ENCODE data around the gene PRSS33. TPM values are rescaled to one million over a fixed set of nuclear protein-coding genes. Genes with fewer than 3 reads are reported as not detected.

The PRSS33 gene
- total RNA-seq, 3 donors from 2014 or later = 0.13 to 0.32 TPM; not detected in 1

DNA sequence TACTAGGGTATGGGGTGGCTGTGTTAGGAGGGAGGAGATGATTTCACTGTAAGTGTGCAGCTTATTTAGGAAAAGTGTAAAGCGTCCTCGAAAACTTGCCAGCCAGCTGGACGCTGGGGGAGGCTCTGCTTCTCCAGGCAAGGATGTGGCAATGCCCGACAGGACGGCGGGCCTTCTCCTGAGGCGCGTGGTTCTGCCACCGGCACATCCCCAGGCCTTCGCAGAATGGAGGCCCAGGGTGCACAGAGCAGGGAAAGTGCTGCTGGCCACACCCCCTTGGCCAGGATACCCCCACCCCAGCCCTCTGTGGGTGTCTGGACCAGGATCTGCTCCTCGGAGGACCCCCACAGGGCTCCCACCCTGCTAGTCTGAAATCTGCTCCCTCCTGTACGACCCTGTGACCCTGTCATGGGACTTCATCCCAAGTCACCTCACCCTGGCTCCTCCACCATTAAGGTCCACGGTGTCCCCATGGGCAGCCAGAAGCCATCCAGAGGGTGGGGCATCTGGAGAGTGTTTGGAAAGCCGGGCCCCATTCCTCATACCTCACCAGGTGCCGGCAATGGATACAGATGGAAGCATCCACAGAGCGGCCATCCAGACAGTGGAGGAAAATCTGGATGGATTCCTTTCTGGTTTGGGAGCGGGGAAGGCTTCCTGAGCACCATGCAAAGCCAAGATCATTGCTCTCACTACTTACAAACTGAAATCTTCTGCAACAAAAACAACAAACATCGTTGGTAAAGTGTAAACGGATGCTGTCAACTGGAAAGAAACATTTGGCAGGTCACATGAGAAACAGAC lies 44.2 kb downstream of the PRSS33 start:
- Mint-ChIP-seq H3K4me1 (ENCODE audit: low read depth) (no peaks in the 10 kb centered on the region), H3K4me3 (no peak overlapping the region), H3K27me3 (ENCODE audit: low read depth) (peaks cover 2% of the 10 kb centered on the region), H3K9me3 (no peaks in the 10 kb centered on the region), H3K36me3 (ENCODE audit: insufficient read depth) (no peaks in the 10 kb centered on the region)
- DNase-seq (no peak), ATAC-seq (no peak)

DNA sequence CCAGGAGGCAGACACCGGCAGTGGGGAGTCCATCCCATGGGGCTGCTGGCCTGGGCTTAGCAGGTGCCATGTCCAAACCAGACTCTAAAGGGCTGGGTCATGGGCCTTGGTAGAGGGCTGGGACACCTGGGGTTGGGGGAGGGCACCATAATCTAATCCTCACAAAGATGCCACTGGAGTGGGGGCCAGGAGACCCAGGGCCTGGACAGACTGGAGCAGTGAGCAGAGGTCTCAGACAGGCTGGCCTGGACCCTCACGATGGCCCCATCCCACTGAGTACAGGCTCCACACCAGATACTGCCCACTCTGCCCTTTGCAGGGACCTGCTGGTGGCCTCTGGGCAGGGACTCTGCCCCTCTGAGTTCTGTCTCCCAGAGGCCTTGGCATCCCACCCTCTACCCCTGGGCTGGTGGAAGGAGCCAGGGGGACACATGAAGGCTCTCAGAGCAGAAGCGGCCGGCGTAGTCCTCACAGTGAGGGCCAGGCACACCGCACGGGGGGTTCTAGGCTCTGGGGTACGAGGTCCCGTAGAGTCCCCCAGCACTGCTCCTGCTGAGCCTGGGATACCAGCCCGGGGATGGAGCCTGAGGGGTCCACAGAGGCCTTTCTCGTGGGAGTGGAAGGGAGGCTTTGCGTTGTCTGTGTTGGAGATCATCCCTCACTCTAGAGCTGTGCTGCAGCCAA lies 44.9 kb downstream of the PRSS33 start:
- Mint-ChIP-seq H3K36me3 (ENCODE audit: insufficient read depth) (no peaks in the 10 kb centered on the region), H3K4me1 (ENCODE audit: low read depth) (no peaks in the 10 kb centered on the region), H3K27me3 (ENCODE audit: low read depth) (peaks cover 2% of the 10 kb centered on the region), H3K9me3 (no peaks in the 10 kb centered on the region), H3K4me3 (no peak overlapping the region)
- ATAC-seq (no peak), DNase-seq (no peak)

DNA sequence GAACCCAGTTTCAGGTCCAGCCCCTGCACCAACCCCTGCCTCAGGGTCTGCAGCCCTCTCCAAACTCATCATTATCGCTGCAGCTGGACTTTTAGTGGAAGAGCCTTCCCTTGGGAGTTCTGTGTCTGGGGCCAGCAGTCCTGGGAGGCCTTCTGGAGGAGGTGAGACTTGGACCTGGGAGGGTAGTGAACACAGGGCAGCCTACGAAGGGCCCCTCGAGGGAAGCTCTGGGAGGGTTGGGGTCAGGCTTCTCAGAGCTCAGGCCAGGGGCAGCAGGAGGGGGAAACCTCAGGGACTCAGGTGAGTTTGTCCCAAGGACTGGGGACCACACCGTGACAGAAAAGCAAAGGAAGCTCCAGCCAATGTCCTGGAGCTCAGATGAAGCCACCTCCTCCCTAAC lies 46.2 kb downstream of the PRSS33 start:
- DNase-seq = no peak
- Mint-ChIP-seq H3K36me3 (ENCODE audit: insufficient read depth) (no peaks in the 10 kb centered on the region), H3K27me3 (ENCODE audit: low read depth) (peaks cover 3% of the 10 kb centered on the region), H3K4me3 (no peak overlapping the region), H3K9me3 (no peaks in the 10 kb centered on the region), H3K4me1 (ENCODE audit: low read depth) (no peaks in the 10 kb centered on the region)
- ATAC-seq = no peak

DNA sequence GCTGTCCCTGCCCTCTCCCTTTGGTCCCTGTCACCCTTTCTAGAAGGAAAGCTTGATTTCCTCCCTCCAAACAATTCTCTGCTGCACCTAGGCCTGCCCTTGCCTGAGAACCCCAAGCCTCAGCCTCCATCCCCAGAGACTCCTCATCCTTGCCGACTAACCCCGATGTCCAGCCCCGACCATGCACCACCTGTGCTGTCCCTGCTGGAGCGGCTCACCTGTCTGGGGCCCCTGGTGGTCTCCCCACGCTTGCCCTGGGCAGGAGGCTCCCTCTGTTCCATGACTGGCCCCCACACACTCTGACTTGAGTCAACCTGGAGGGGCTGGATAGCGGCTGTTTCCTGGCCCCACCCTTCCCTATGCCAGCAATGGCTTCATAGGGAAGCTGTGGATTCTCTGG lies 46.9 kb downstream of the PRSS33 start:
- DNase-seq (no peak), ATAC-seq (no peak)
- Mint-ChIP-seq H3K27me3 (ENCODE audit: low read depth) (peaks cover 3% of the 10 kb centered on the region), H3K9me3 (no peaks in the 10 kb centered on the region), H3K4me1 (ENCODE audit: low read depth) (no peaks in the 10 kb centered on the region), H3K4me3 (no peak overlapping the region), H3K36me3 (ENCODE audit: insufficient read depth) (no peaks in the 10 kb centered on the region)

DNA sequence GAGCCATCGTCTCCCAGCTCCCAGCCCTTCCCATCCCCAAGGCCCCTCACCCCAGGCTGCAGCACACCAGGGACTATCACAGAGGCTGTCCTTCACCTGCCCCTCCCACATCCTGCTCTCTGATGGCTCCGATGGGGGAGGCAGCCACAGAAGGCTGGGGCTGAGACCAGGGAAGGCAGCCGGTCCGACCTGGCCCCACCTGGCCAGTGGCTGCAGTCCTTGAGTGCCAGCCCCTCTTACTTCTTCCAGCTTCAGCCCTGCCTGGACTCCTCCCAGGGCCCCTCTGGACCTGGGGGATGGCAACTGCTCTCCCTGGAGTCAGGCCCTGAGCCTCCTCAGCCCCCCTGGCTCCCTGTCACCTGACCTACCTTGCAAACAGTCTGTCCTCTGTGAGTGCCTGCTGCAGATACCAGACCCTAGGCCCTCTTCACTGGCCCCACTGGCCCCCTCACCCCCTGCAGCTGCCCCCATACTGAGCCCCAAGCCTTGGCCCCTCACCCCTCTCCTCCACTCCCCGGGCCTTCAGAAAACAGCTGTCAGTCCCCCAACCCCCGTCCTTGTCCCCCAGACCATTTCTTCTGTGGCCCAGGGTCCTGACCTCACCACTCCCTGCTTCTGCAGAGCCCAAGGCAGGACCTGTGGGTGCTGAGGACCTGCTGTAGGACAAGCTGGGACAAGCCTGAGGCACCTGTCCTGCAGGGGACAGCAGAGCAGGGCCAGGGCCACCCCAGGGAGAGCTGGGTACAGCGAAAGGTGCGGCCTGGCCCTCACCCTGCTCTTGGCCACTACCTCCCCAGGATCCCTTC lies 47.5 kb downstream of the PRSS33 start:
- no peaks in the 10 kb centered on the region for H3K9me3 Mint-ChIP-seq
- no peaks in the 10 kb centered on the region for H3K4me1 Mint-ChIP-seq (ENCODE audit: low read depth)
- no peaks in the 10 kb centered on the region for H3K36me3 Mint-ChIP-seq (ENCODE audit: insufficient read depth)
- no peak overlapping the region for H3K4me3 Mint-ChIP-seq
- ATAC-seq (no peak), DNase-seq (no peak)
- H3K27me3 Mint-ChIP-seq (ENCODE audit: low read depth) = peaks cover 3% of the 10 kb centered on the region

DNA sequence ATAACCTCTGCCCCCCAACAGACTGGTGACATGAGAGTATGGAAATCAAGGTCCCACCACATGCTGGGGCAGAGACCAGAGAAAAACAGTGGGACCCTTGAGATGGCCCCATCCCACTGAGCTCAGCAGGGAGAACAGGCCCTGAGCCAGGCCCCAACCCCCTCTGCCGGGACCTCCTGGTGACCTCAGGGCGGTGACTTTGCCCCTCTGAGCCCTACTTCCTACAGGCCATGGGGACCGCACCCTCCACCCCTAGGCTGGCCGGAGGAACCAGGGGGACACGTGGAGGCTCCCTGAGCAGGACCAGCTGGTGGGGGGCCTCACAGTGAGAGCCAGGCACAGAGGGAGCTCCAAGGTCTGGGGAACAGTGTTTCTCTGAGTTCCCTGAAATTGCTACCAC lies 48.7 kb downstream of the PRSS33 start:
- no peak for ATAC-seq
- Mint-ChIP-seq H3K4me3 (no peak overlapping the region), H3K27me3 (ENCODE audit: low read depth) (peaks cover 3% of the 10 kb centered on the region), H3K36me3 (ENCODE audit: insufficient read depth) (no peaks in the 10 kb centered on the region), H3K4me1 (ENCODE audit: low read depth) (no peaks in the 10 kb centered on the region), H3K9me3 (no peaks in the 10 kb centered on the region)
- DNase-seq = no peak

DNA sequence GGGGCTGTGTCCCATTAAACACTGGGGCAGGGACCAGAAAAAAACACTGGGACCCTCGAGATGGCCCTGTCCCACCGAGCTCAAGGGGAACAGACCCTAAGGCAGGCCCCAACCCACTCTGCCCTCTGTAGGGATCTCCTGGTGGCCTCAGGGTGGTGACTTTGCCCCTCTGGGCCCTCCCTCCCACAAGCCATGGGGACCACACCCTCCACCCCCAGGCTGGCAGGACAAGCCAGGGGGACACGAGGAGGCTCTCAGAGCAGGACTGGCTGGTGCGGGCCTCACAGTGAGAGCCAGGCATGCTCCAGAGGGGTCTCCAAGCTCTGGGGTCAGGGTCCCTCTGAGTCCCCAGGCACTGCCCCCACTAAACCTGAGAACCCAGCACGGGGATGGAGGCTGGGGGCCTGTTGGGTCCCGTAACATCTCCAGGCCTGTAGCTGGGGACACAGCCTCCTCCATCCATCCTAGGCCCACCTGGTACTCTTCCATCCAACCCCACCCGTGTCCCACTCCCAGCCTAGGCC lies 49.4 kb downstream of the PRSS33 start:
- H3K27me3 Mint-ChIP-seq (ENCODE audit: low read depth) = peaks cover 3% of the 10 kb centered on the region
- H3K9me3 Mint-ChIP-seq = no peaks in the 10 kb centered on the region

DNA sequence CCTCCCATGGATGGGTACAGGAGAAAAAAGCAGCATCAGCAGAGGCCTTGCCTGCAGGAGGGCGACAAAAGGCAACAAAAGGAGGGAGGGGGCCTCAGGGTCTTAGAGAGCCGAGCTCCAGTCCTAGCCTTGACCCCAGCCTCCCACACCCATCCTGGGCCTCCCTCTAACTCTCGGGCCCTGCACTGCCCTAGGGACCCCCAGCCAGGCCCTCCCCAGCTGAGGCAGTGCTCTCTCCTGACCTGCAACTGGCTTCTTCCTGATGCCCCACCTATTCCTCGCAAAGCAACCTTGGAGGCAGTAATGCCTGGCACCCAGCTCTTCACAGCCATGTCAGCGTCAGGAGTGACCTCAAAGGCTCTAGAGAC lies 50.1 kb downstream of the PRSS33 start:
- ATAC-seq (no peak), DNase-seq (no peak)
- Mint-ChIP-seq H3K9me3 (no peaks in the 10 kb centered on the region), H3K27me3 (ENCODE audit: low read depth) (peaks cover 3% of the 10 kb centered on the region), H3K4me1 (ENCODE audit: low read depth) (no peaks in the 10 kb centered on the region), H3K36me3 (ENCODE audit: insufficient read depth) (no peaks in the 10 kb centered on the region), H3K4me3 (no peak overlapping the region)

More for the DNA sequence above, 49.4 kb downstream of the PRSS33 start:
- ATAC-seq = no peak
- H3K4me3 Mint-ChIP-seq = no peak overlapping the region
- no peak for DNase-seq
- no peaks in the 10 kb centered on the region for H3K36me3 Mint-ChIP-seq (ENCODE audit: insufficient read depth)
- no peaks in the 10 kb centered on the region for H3K4me1 Mint-ChIP-seq (ENCODE audit: low read depth)

DNA sequence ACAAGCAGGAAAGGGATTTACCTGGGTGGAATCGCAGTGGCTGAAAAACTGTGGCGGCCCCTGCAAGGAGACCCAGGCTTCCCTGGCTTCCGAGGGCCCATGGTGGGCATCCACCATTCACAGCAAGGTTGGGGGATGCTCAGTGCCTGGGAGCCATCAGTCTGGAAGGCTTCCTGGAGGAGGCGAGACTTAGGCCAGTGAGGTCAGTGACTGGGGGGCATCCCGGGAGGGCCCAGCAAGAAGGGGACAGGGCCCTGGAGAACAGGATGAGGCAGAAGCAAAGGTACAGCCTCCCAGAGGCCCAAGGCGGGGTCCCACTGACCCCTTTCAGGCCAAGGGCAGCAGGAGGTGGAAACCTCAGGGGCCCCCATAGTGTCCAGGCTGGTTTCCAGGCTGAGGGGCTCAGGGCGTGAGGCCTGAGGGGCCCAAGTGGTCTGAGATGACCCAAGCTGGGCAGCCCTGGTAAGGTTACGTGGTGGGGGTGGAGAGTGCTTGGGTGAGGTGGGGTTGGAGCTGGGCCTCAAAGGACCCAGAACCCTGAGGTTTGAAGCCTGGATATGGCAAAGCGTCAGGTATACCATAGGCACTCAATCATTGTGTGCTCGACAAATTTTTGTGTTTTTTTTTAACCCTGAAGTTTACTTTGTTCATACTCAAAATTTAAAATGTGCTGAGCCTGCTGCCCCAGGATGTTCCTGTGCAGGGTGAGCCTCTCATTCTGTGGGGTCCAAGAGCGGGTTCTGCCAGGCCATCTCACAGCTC lies 50.7 kb downstream of the PRSS33 start:
- DNase-seq (no peak), ATAC-seq (no peak)
- no peaks in the 10 kb centered on the region for H3K36me3 Mint-ChIP-seq (ENCODE audit: insufficient read depth)
- peaks cover 3% of the 10 kb centered on the region for H3K27me3 Mint-ChIP-seq (ENCODE audit: low read depth)
- H3K4me3 Mint-ChIP-seq = no peak overlapping the region
- H3K9me3 Mint-ChIP-seq = no peaks in the 10 kb centered on the region
- H3K4me1 Mint-ChIP-seq (ENCODE audit: low read depth) = no peaks in the 10 kb centered on the region

DNA sequence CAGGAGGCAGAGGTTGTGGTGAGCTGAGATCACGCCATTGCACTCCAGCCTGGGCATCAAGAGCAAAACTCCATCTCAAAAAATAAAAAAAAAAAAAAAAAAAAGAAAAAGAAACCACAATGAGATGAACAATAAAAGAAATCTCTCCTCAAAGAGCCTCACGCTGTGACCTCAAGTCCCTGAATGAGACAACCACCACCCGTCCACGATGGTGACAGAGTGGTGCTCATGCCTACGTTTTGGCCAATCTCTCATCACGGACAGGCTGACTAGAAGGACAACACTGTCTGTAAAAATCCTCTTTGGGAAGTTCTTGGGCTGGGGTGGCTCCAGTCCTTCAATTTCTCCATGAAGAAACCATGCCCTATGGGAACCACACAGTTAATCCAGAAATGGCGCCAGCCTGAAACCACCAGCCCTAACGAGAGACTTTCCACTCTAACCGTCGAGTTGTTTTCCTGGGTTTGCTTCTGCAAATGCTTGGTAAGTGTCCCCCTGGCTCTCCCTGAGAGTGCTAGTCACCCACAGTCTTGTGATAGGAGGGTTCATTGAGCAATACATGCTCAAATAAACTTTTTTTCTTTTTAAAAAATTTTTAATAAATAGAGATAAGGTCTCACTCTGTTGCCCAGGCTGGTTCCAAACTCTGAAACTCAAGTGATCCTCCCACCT lies 52.4 kb downstream of the PRSS33 start:
- DNase-seq (no peak), ATAC-seq (no peak)
- no peak overlapping the region for H3K4me3 Mint-ChIP-seq
- H3K36me3 Mint-ChIP-seq (ENCODE audit: insufficient read depth) = no peaks in the 10 kb centered on the region
- no peaks in the 10 kb centered on the region for H3K9me3 Mint-ChIP-seq
- peaks cover 1% of the 10 kb centered on the region for H3K27me3 Mint-ChIP-seq (ENCODE audit: low read depth)
- H3K4me1 Mint-ChIP-seq (ENCODE audit: low read depth) = no peaks in the 10 kb centered on the region

Other genes with a start within 250 kb of the PRSS33 start
- 10 to 100 TPM; 47.1 to 55.3 (median 54.3) TPM for gene PDPK1, start 249.5 kb downstream of the PRSS33 start, total RNA-seq
- gene KCTD5, start 105.0 kb downstream of the PRSS33 start, total RNA-seq = 10 to 100 TPM; 38.7 to 56.1 (median 42.0) TPM
- gene PRSS27, start 67.3 kb downstream of the PRSS33 start, total RNA-seq = 1 to 10 TPM in 1 of 3 donors, under 1 TPM in 2; 0.76 to 1.2 (median 0.84) TPM
- gene SRRM2, start 34.9 kb downstream of the PRSS33 start, total RNA-seq = 100 to 1,000 TPM; 537 to 551 (median 548) TPM
- gene ELOB, start 10.3 kb downstream of the PRSS33 start, total RNA-seq = 100 to 1,000 TPM; 223 to 320 (median 298) TPM
- gene PRSS41, start 10.9 kb upstream of the PRSS33 start, total RNA-seq = not detected
- 10 to 100 TPM in 2 of 3 donors, 1 to 10 TPM in 1; 8.9 to 16.1 (median 13.2) TPM for gene PRSS21, start 29.7 kb upstream of the PRSS33 start, total RNA-seq
- gene ZG16B, start 42.7 kb upstream of the PRSS33 start, total RNA-seq = under 1 TPM in 1 of 3 donors, not detected in 2; 0.33 TPM
- under 1 TPM in 1 of 3 donors, not detected in 2; 0.37 TPM for gene PRSS22, start 70.6 kb upstream of the PRSS33 start, total RNA-seq
- gene FLYWCH2, start 95.7 kb upstream of the PRSS33 start, total RNA-seq = 10 to 100 TPM; 25.7 to 28.7 (median 28.5) TPM
- gene FLYWCH1, start 124.4 kb upstream of the PRSS33 start, total RNA-seq = 10 to 100 TPM; 39.8 to 47.9 (median 46.8) TPM
- under 1 TPM in 2 of 3 donors, not detected in 1; 0.11 TPM for gene KREMEN2, start 176.7 kb upstream of the PRSS33 start, total RNA-seq
- 10 to 100 TPM; 17.4 to 24.9 (median 22.6) TPM for gene PAQR4, start 181.8 kb upstream of the PRSS33 start, total RNA-seq
- 10 to 100 TPM; 53.1 to 79.1 (median 66.0) TPM for gene PKMYT1, start 192.9 kb upstream of the PRSS33 start, total RNA-seq
- gene CLDN9, start 225.4 kb upstream of the PRSS33 start, total RNA-seq = not detected
- under 1 TPM; 0.18 to 0.30 (median 0.22) TPM for gene CLDN6, start 230.6 kb upstream of the PRSS33 start, total RNA-seq
- gene TNFRSF12A, start 232.8 kb upstream of the PRSS33 start, total RNA-seq = 1 to 10 TPM; 4.2 to 6.9 (median 5.1) TPM
- 10 to 100 TPM; 32.7 to 36.9 (median 33.9) TPM for gene HCFC1R1, start 236.4 kb upstream of the PRSS33 start, total RNA-seq
- gene THOC6, start 236.5 kb upstream of the PRSS33 start, total RNA-seq = 10 to 100 TPM; 70.4 to 86.3 (median 71.7) TPM
- gene BICDL2, start 249.4 kb upstream of the PRSS33 start, total RNA-seq = under 1 TPM in 1 of 3 donors, not detected in 2; 0.05 TPM